ENCODE measurements around the gene PEG3.

PEG3 gene

DNA sequence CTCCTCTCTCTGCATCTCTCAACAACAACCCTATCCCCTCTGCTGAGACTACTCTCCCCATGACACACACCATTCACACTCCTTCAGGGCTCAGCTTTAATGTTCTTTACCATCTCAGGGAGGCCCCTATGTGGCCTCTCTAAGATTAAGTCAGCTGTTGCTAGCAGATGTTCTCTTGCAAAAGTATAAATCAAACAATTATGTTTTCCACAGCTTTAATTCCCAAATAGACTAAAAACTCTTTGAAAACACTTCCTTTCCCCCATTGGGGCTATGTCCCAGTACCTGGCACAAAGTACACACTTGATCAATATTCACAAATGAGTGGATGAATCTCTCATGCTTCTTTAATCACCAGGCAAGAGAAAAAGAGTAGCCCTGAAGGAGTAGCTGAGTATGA, 5.1 kb downstream of the PEG3 start:
- DNase-seq (ENCODE audit: low spot score) = no peak
- ChIA-PET CTCF (interaction anchor here (0.7 kb wide), 1 partner anchor 25 kb away, joined by 3 read pairs; no protein-coding TSS in a partner anchor), POLR2A (ENCODE audit: low non-redundant PET) (no interaction called here)
- TF ChIP-seq, protein P1, sequence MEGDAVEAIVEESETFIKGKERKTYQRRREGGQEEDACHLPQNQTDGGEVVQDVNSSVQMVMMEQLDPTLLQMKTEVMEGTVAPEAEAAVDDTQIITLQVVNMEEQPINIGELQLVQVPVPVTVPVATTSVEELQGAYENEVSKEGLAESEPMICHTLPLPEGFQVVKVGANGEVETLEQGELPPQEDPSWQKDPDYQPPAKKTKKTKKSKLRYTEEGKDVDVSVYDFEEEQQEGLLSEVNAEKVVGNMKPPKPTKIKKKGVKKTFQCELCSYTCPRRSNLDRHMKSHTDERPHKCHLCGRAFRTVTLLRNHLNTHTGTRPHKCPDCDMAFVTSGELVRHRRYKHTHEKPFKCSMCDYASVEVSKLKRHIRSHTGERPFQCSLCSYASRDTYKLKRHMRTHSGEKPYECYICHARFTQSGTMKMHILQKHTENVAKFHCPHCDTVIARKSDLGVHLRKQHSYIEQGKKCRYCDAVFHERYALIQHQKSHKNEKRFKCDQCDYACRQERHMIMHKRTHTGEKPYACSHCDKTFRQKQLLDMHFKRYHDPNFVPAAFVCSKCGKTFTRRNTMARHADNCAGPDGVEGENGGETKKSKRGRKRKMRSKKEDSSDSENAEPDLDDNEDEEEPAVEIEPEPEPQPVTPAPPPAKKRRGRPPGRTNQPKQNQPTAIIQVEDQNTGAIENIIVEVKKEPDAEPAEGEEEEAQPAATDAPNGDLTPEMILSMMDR (conservative IDR thresholded peaks at IDR 0.05; ENCODE audit: low read depth) = no peak
- no peak overlapping the region for H3K27ac ChIP-seq

DNA sequence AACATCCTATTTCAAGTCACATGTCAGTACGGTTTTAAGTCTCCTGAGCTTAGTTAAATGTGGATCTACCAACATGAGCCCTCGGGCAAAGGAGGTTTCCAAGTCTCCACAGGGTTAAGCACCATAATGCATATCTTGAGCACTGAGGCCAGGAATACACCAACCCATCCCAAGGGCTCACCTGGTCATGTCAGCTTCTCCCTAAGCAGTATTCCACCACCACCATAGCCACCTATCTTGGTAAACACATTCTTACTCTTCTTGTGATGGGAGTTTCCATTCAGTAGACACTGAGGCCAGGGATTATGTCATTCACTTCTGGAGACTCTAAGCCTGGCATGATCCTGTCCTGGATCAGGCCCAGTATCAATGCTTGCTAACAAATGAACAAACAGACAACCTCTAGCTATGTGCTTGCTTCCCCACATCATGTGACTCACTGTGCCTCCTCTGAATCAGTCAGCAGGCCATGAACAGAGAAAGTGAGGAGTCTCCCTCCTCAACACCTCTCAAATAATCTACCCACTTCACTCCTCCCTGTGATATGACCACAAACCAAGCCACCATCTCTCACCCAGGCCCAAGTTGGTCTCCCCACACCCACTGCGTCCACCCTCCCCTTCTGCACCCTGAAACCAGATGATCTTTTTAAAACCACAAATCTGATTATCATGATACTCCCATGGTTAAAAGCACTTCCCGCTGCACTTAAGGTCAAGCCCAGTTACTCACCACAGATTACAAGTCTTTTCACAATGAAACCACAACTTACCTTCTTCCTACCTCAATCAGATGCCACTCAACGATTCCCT, 5.8 kb downstream of the PEG3 start:
- ChIA-PET CTCF (no interaction called here), POLR2A (ENCODE audit: low non-redundant PET) (no interaction called here)
- DNase-seq (ENCODE audit: low spot score) = no peak

DNA sequence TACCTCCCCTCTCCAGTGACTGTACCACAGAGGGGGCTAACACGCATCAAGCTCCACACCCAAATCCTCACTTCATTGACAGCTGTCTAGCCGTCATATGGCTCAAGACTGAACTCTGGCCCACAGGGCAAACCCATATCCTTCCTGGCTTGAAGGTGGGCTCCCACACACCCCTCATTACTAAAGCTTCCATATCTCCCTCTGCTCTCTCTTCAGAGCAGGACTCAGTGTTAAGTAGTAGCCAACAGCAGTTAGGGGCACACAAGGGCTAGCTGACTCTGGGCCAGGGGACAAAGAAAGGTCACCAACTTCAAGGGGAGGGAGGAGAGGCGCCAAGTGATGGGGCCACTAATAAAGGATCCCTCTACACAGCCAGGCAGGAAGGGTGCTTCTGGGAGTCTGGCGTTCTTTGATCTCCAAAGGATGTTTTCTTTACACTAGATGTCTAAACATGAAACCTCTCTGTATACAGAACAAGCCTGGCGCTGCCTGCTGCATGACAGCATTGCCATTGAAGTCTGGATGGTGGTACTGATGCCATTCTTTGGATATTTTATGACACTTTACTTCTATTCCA, 8.1 kb downstream of the PEG3 start:
- no peak overlapping the region for H3K27ac ChIP-seq
- DNase-seq (ENCODE audit: low spot score) = no peak
- TF ChIP-seq, protein P1 (conservative IDR thresholded peaks at IDR 0.05; ENCODE audit: low read depth) = no peak
- CTCF ChIA-PET = no interaction called here
- POLR2A ChIA-PET (ENCODE audit: low non-redundant PET) = no interaction called here

More for the DNA sequence above, 5.8 kb downstream of the PEG3 start:
- TF ChIP-seq, protein P1 (conservative IDR thresholded peaks at IDR 0.05; ENCODE audit: low read depth) = no peak
- no peak overlapping the region for H3K27ac ChIP-seq

DNA sequence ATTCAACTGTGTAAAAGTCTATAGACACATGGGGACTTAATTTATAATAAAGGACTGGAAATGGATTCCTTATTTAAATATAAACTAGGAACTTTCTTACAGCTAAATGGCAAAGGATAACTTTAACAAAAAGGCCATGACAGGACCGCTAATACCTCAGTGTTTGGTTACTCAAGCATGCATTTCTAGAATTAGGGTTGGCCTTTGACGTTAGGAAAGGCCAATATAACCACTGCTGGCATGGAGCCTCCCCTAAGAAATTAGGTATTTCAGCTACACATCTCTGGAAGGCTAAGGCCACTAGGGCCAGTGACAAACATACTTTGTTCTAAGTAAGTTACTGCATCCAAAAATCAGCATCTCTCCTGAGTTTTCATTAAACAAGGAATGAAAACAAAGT, 9.3 kb downstream of the PEG3 start:
- ChIA-PET CTCF (interaction anchor here (0.6 kb wide), 2 partner anchors 340 to 726 kb away, joined by 3 to 5 read pairs; no protein-coding TSS in a partner anchor), POLR2A (ENCODE audit: low non-redundant PET) (no interaction called here)
- DNase-seq (ENCODE audit: low spot score) = no peak
- H3K27ac ChIP-seq = no peak overlapping the region
- TF ChIP-seq, protein P1 (conservative IDR thresholded peaks at IDR 0.05; ENCODE audit: low read depth) = no peak

DNA sequence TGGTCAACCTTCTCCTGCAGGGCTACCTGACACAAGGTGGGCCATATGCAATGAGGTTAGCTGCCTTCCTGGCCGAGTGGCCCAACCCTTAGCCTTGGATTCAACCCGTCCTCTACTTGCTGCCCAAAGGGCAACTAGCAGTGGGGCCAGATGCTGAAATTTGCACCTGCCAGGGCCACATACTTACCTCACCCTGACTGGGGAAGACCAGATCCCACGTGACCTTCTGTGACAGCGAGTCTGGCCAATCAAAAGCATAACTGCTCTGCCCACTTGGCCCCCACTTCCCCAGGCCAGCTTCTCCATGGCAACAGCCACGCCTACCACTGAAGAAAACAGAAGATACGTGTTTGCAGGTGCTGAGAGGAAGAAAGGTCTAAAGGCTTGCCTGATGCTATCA, 10.9 kb downstream of the PEG3 start:
- no peak for DNase-seq (ENCODE audit: low spot score)
- ChIA-PET CTCF (no interaction called here), POLR2A (ENCODE audit: low non-redundant PET) (no interaction called here)
- no peak overlapping the region for H3K27ac ChIP-seq
- TF ChIP-seq, protein P1 (conservative IDR thresholded peaks at IDR 0.05; ENCODE audit: low read depth) = no peak

DNA sequence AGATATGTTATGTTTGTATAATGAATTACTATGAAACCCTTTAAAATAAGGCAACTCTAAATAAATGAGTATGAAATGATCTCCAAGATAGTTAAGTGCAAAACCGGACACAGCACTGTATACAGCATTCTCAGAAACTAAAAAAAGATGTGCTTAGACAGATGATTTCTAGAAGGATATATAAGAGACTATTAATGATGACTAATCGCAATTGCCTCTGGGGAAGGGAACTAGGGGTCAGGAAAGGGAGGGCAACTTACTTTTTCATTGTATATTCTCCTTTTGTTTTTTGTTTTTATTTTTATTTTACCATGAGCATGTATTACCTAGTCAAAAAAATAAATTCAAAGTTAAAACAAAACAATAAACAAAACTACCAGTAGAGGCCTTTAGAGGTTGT, 12.8 kb downstream of the PEG3 start:
- POLR2A ChIA-PET (ENCODE audit: low non-redundant PET) = no interaction called here
- no peak overlapping the region for H3K27ac ChIP-seq
- TF ChIP-seq, protein P1 (conservative IDR thresholded peaks at IDR 0.05; ENCODE audit: low read depth) = no peak
- no peak for DNase-seq (ENCODE audit: low spot score)
- CTCF ChIA-PET = no interaction called here
